ENCODE results near the gene BTN2A1.
"Not testable (repeated sequence)": the region's sequence is repeated elsewhere in the genome, so short reads cannot be mapped to it uniquely, and the experiment has no call there.

BTN2A1 gene

GRCh38 chr6:26432627-26433201 lies 25.0 kb upstream of the BTN2A1 start:
- DNase-seq (ENCODE audit: low spot score) = no peak

DNA sequence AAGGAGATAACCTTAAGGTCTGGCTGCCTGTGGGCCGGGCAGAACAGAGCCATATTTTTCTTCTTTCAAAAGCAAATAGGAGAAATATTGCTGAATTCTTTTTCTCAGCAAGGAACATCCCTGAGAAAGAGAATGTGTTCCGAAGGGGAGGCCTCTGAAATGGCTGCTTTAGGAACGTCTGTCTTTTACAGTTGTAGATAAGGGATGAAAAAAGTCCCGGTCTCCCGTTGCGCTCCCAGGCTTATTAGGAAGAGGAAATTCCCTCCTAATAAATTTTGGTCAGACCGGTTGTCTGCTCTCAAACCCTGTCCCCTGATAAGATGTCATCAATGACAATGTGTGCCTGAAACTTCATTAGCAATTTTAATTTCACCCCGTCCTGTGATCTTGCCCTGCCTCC lies 24.1 kb upstream of the BTN2A1 start:
- DNase-seq (ENCODE audit: low spot score) = not testable (repeated sequence)

- no peak for DNase-seq (ENCODE audit: low spot score)
Observed at GRCh38 chr6:26436018-26436417, 21.7 kb upstream of the BTN2A1 start.

- no peak for DNase-seq (ENCODE audit: low spot score)
Observed at GRCh38 chr6:26437550-26437949, 20.2 kb upstream of the BTN2A1 start.

GRCh38 chr6:26438000-26438399 lies 19.8 kb upstream of the BTN2A1 start:
- DNase-seq (ENCODE audit: low spot score) = no peak

DNA sequence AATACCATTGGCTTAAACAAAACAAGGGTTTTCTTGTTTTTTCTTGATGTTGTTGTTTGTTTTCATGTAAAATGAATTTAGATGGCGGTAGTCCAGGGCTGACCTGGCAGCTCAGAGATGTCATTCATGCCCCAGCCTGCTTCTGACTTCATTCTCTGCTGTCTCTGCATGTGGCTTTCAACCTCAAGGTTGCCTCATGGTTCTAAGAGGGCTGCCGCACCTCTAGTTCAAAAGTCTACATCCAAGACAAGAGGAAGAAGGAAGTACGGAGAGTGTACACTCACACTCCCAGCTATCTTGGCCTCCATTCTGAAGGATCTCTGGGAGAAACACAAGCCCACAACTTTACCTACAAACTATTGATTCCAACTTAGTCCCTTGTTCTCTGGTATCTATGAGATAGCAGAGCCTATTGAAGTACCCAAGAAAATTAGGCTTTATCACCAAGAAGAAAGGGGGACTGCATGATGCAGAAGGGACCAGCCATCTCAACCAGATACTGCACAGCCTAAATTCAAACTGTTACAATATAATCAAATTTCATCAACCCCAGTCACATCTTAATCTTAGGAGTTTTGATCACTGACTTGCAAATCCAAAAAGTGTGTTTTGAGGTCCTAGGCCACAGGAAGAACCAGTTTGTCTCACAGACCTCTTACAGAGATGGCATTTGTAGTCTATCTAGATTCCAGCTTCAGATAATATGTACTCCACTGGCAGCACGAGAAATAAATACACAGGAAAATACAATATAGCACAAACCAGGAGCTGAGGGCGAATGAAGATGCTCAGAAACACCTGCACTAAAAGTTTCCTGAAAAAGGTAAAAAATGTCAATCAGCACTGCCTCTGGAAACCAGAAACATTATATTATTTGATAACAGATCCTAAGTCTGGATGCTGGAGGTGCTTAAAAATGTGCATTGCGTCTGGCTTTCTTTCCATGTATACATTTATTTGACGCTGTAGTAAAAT lies 18.3 kb upstream of the BTN2A1 start:
- no peak for DNase-seq (ENCODE audit: low spot score)

DNA sequence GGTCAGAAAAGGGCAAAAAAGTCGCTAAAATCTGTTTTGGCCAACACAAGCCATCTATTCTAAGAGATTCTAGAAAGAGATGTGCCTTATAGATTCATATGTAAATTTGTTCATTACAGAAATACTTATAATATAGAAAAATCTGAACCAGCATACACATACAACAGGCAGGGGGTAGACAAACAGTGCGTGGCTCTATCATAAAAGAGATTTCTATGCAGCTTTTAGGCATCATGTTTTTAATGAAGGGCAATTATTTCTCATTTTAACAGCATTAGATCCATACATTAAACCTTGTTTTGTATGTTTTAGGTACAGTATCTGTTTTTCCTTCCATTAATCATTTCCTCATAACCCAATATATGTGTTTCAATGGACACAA lies 16.8 kb upstream of the BTN2A1 start:
- DNase-seq (ENCODE audit: low spot score) = no peak

DNA sequence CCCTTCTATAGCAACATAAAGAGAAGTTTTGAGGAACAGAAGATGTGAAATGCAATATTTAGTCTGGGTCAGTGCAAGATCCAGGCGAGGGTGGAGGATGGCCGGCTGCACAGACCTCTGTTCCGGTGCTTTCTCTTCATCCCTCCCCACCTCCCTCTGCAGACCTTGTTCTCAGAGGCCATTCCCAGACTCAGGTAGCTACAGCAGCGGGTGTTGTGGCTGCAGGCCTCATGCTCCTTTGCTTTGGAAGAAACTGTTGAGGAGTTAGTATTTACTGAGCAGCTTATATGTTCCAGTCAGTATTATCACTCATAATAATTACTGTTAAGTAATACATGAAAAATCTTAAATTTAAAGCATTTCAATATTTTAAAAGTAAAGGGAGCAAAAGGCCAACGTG lies 15.8 kb upstream of the BTN2A1 start:
- DNase-seq (ENCODE audit: low spot score) = no peak

- no peak for DNase-seq (ENCODE audit: low spot score)
Observed at GRCh38 chr6:26445934-26446667, 11.7 kb upstream of the BTN2A1 start.

GRCh38 chr6:26447257-26447656 lies 10.5 kb upstream of the BTN2A1 start:
- no peak for DNase-seq (ENCODE audit: low spot score)

GRCh38 chr6:26450240-26450639 lies 7.5 kb upstream of the BTN2A1 start:
- DNase-seq (ENCODE audit: low spot score) = no peak

DNA sequence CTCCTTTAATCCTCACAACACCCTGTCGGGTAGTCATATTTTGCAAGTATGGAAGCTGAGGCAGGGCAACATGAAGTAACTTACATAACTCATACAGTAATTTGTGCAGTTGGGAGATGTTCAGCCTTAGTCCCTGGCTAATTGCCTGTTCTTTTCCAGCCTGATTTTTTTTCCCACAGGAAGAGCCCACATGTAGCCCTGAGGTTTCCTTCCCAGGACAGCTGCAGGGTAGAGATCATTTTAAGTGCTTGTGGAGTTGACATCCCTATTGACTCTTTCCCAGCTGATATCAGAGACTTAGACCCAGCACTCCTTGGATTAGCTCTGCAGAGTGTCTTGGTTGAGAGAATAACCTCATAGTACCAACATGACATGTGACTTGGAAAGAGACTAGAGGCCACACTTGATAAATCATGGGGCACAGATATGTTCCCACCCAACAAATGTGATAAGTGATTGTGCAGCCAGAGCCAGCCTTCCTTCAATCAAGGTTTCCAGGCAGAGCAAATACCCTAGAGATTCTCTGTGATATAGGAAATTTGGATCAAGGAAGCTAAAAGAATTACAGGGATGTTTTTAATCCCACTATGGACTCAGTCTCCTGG lies 5.0 kb upstream of the BTN2A1 start:
- no peak for DNase-seq (ENCODE audit: low spot score)

GRCh38 chr6:26454631-26455030 lies 3.1 kb upstream of the BTN2A1 start:
- DNase-seq (ENCODE audit: low spot score) = no peak

GRCh38 chr6:26455357-26455970 lies 2.3 kb upstream of the BTN2A1 start:
- no peak for DNase-seq (ENCODE audit: low spot score)

- peak; percentile 47 for DNase-seq (ENCODE audit: low spot score)
Observed at GRCh38 chr6:26457264-26457805, 420 bp upstream of the BTN2A1 start.

DNA sequence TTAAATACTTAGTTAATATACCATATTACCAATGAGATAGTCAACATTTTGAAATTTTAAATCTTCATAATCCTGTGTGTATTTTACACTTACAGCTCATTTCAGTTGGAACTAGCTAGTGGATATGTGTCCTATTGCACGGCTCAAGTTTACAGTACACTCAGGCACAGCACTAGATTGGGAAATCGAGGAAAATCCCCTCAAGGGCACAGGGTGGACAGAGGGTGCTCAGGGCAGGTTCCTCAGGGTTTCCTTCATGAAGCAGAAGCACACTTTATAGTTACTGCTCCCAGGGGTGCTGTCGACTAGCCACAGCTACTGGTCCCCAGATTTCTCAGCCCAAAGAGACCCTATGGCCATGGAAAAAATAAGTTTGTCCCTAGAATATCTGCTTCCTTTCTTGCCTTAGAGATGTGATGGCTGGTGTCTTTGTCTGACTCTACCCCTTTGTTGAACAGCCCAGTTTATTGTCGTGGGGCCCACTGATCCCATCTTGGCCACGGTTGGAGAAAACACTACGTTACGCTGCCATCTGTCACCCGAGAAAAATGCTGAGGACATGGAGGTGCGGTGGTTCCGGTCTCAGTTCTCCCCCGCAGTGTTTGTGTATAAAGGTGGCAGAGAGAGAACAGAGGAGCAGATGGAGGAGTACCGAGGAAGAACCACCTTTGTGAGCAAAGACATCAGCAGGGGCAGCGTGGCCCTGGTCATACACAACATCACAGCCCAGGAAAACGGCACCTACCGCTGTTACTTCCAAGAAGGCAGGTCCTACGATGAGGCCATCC lies 1.5 kb downstream of the BTN2A1 start:
- DNase-seq (ENCODE audit: low spot score) = no peak

GRCh38 chr6:26461353-26461752 lies 3.6 kb downstream of the BTN2A1 start:
- not testable (repeated sequence) for DNase-seq (ENCODE audit: low spot score)

- no peak for DNase-seq (ENCODE audit: low spot score)
Observed at GRCh38 chr6:26464014-26464413, 6.3 kb downstream of the BTN2A1 start.

- no peak for DNase-seq (ENCODE audit: low spot score)
Observed at GRCh38 chr6:26464416-26465131, 6.8 kb downstream of the BTN2A1 start.

DNA sequence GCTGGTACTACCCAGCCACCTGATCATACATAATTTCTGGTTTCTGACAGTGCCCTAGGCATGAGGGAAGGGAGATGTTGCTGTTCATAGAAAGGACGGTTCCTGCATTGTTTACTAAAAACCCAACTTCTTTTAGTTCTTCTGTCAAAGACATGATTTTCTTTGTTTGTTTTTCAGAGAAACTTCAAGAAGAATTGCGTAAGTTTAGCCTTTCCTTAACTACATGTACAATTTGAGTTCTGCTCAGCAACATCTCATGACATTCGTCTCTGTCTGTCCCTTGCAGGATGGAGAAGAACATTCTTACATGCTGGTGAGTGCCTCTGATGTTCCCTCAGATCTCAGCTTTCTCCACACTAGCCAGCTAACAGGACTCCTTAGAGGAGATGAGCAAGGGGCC lies 8.0 kb downstream of the BTN2A1 start:
- DNase-seq (ENCODE audit: low spot score) = no peak

Measured in D341Med (cell line).